HCT116 (cell line): Measurements from ENCODE around the gene GRID2IP.

ENCODE experiments used
- POLR2A ChIP-seq: IDR thresholded peaks from 2 replicates; pipeline ENCODE4 v1.7.0; 2011; ENCODE audit warnings: borderline replicate concordance; ENCODE audit not compliant: insufficient read depth, insufficient read length; ENCODE audit errors: extremely low read depth
- SP1 ChIP-seq: IDR thresholded peaks from 2 replicates; pipeline ENCODE4 v1.6.1; 2012; ENCODE audit warnings: low read depth
- TF ChIP-seq, protein P1 (sequence below), 3 experiments: fragments of 200-600 bp in 1 of 3; sonication (generic) in 1 of 3; IDR thresholded peaks in 2 of 3; conservative IDR thresholded peaks in 1 of 3; 2 replicates each; pipeline ENCODE4 v1.5.1; 2012 to 2017; ENCODE audit warnings: low read depth in 2 of 3, low read length in 2 of 3, antibody characterized with exemption in 1 of 3, borderline replicate concordance in 1 of 3, control low read depth in 1 of 3, mild to moderate bottlenecking in 1 of 3, mixed read lengths in 1 of 3, mixed run types in 1 of 3, moderate library complexity in 1 of 3; ENCODE audit not compliant: insufficient read depth in 1 of 3
- TF ChIP-seq, protein P2 (sequence below): IDR thresholded peaks from 2 replicates; pipeline ENCODE4 v1.6.1; 2012; ENCODE audit warnings: low read depth

GRCh38 chr7:6507906-6508305 lies 43.4 kb downstream of the GRID2IP start:
- TF ChIP-seq, protein P1, sequence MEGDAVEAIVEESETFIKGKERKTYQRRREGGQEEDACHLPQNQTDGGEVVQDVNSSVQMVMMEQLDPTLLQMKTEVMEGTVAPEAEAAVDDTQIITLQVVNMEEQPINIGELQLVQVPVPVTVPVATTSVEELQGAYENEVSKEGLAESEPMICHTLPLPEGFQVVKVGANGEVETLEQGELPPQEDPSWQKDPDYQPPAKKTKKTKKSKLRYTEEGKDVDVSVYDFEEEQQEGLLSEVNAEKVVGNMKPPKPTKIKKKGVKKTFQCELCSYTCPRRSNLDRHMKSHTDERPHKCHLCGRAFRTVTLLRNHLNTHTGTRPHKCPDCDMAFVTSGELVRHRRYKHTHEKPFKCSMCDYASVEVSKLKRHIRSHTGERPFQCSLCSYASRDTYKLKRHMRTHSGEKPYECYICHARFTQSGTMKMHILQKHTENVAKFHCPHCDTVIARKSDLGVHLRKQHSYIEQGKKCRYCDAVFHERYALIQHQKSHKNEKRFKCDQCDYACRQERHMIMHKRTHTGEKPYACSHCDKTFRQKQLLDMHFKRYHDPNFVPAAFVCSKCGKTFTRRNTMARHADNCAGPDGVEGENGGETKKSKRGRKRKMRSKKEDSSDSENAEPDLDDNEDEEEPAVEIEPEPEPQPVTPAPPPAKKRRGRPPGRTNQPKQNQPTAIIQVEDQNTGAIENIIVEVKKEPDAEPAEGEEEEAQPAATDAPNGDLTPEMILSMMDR (IDR thresholded peaks at IDR 0.05 in 2 of 3, conservative IDR thresholded peaks at IDR 0.05 in 1 of 3; ENCODE audit: borderline replicate concordance in 1 of 3, insufficient read depth in 1 of 3, low read depth in 2 of 3, low read length in 2 of 3): no peak
- TF ChIP-seq SP1: no peak
- TF ChIP-seq, protein P2, sequence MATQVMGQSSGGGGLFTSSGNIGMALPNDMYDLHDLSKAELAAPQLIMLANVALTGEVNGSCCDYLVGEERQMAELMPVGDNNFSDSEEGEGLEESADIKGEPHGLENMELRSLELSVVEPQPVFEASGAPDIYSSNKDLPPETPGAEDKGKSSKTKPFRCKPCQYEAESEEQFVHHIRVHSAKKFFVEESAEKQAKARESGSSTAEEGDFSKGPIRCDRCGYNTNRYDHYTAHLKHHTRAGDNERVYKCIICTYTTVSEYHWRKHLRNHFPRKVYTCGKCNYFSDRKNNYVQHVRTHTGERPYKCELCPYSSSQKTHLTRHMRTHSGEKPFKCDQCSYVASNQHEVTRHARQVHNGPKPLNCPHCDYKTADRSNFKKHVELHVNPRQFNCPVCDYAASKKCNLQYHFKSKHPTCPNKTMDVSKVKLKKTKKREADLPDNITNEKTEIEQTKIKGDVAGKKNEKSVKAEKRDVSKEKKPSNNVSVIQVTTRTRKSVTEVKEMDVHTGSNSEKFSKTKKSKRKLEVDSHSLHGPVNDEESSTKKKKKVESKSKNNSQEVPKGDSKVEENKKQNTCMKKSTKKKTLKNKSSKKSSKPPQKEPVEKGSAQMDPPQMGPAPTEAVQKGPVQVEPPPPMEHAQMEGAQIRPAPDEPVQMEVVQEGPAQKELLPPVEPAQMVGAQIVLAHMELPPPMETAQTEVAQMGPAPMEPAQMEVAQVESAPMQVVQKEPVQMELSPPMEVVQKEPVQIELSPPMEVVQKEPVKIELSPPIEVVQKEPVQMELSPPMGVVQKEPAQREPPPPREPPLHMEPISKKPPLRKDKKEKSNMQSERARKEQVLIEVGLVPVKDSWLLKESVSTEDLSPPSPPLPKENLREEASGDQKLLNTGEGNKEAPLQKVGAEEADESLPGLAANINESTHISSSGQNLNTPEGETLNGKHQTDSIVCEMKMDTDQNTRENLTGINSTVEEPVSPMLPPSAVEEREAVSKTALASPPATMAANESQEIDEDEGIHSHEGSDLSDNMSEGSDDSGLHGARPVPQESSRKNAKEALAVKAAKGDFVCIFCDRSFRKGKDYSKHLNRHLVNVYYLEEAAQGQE: no peak
- no peak for TF ChIP-seq POLR2A
